Brain microvascular endothelial cell (primary cell): ENCODE data around the gene ACVR2B.

Source experiments
- DNase-seq: peaks from one replicate; pipeline ENCODE4 v3.0.0-alpha.2; 2020
- H3K27ac ChIP-seq: fragments of 250-450 bp; sonication (Bioruptor Pico); 2 replicates; pipeline ENCODE4 v1.5.1; 2020; ENCODE audit warnings: mild to moderate bottlenecking, moderate library complexity
- H3K27me3 ChIP-seq: fragments of 250-450 bp; sonication (Bioruptor Pico); replicated peaks from 2 replicates; pipeline ENCODE4 v1.5.1; 2020; ENCODE audit warnings: mild to moderate bottlenecking
- H3K36me3 ChIP-seq: fragments of 250-450 bp; sonication (Bioruptor Pico); replicated peaks from 2 replicates; pipeline ENCODE4 v1.5.1; 2020; ENCODE audit warnings: mild to moderate bottlenecking
- H3K4me3 ChIP-seq: 2 replicates; pipeline ENCODE4 v1.5.1; 2011; ENCODE audit warnings: low read depth, mild to moderate bottlenecking, control low read depth, low read length, moderate library complexity
- CTCF ChIP-seq: IDR thresholded peaks from 2 replicates; pipeline ENCODE4 v1.5.1; 2011; ENCODE audit warnings: low read depth, mild to moderate bottlenecking, moderate library complexity, low read length, control low read depth, inconsistent platforms; ENCODE audit errors: missing control alignments
- in situ Hi-C: cut with HindIII; loops from 2 replicates; pipeline ENCODE4 v1.10.0; 2017; ENCODE audit warnings: low sequenced_read_pairs, low pct_ligation_motif_present

The ACVR2B gene

GRCh38 chr3:38536671-38537070 lies 83.0 kb downstream of the ACVR2B start:
- TF ChIP-seq CTCF = no peak
- H3K36me3 ChIP-seq = no peaks in the 10 kb centered on the region
- no peaks in the 10 kb centered on the region for H3K27me3 ChIP-seq
- H3K27ac ChIP-seq = no peak overlapping the region
- in situ Hi-C loops = no loop called here
- no peak for DNase-seq
- H3K4me3 ChIP-seq = no peak overlapping the region

DNA sequence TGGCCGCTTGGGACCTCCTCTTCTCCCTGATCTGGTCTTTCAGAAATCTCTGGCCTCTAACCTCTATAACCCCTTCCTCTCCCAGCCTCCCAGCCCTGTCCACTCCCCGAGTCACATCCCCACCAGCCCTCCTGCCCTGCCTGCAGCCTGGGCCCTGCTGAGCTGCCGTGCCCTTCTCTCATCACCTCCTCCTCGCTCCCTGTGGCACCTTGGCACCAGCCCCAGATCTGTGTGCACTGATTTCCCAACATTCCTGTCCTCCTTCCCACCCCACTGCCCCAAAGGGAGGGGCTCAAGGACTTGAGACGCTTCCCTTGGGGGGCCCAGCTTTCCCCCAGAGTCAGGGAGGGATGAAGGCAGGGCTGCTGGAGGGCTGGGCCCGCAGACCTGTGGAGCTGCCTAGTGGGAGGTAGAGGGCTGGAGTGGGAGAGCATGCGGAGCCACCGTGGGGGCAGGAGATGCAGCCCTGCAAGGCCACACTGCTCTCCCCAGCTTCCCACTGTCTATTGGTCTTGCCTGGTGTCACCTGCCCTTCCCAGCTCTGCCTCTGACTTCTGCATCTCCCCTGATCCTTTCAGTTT lies 85.2 kb downstream of the ACVR2B start:
- no peak overlapping the region for H3K27ac ChIP-seq
- in situ Hi-C loops = no loop called here
- DNase-seq = no peak

GRCh38 chr3:38541806-38542205 lies 88.1 kb downstream of the ACVR2B start:
- Histone ChIP-seq H3K36me3 (no peaks in the 10 kb centered on the region), H3K27ac (no peak overlapping the region), H3K4me3 (no peak overlapping the region), H3K27me3 (no peaks in the 10 kb centered on the region)
- peak; percentile 18 for DNase-seq
- in situ Hi-C loops = no loop called here
- no peak for TF ChIP-seq CTCF

More for the DNA sequence above, 85.2 kb downstream of the ACVR2B start:
- TF ChIP-seq CTCF = no peak
- Histone ChIP-seq H3K27me3 (no peaks in the 10 kb centered on the region), H3K36me3 (no peaks in the 10 kb centered on the region), H3K4me3 (no peak overlapping the region)
